Esophagus mucosa (tissue), 1 donor: ENCODE data around the gene DENND4B. TPM values are rescaled to one million over a fixed set of nuclear protein-coding genes. Genes with fewer than 3 reads are reported as not detected.
"Not testable (repeated sequence)": the region's sequence is repeated elsewhere in the genome, so short reads cannot be mapped to it uniquely, and the experiment has no call there.

ENCODE experiments used
- ATAC-seq: fragments of 200-7000 bp; cut with Tn5 transposase; one replicate; pipeline ENCODE4 v1.9.1; 2020
- total RNA-seq: library from RNA; stranded (reverse); gene quantifications from one replicate; pipeline ENCODE4 v1.2.4, GENCODE V29; 2023
- donor health status: DM: yes; HTN: yes; CAD: no.

The DENND4B gene
- total RNA-seq, 1 donor from 2014 or later, result 12.1 TPM

- ATAC-seq, result peak; percentile 56
Observed at GRCh38 chr1:153922076-153922971, 24.2 kb downstream of the DENND4B start.

- ATAC-seq, result no peak
Observed at GRCh38 chr1:153921803-153922075, 24.8 kb downstream of the DENND4B start.

- ATAC-seq, result no peak
Observed at GRCh38 chr1:153921080-153921802, 25.3 kb downstream of the DENND4B start.

GRCh38 chr1:153919876-153920852 is 26.4 kb downstream of the DENND4B start:
- no peak for ATAC-seq

- ATAC-seq, result no peak
Observed at GRCh38 chr1:153916297-153916696, 30.2 kb downstream of the DENND4B start.

GRCh38 chr1:153912349-153912748 is 34.2 kb downstream of the DENND4B start:
- ATAC-seq, result no peak

- ATAC-seq, result not testable (repeated sequence)
Observed at GRCh38 chr1:153910560-153910959, 36.0 kb downstream of the DENND4B start.

- ATAC-seq, result no peak
Observed at GRCh38 chr1:153908071-153908470, 38.4 kb downstream of the DENND4B start.

- ATAC-seq, result no peak
Observed at GRCh38 chr1:153907134-153907533, 39.4 kb downstream of the DENND4B start.

GRCh38 chr1:153906396-153906795 is 40.1 kb downstream of the DENND4B start:
- ATAC-seq, result no peak

GRCh38 chr1:153905908-153906307 is 40.6 kb downstream of the DENND4B start:
- ATAC-seq, result not testable (repeated sequence)

GRCh38 chr1:153903841-153904455 is 42.6 kb downstream of the DENND4B start:
- no peak for ATAC-seq

GRCh38 chr1:153899509-153899908 is 47.0 kb downstream of the DENND4B start:
- no peak for ATAC-seq

GRCh38 chr1:153895866-153896265 is 50.7 kb downstream of the DENND4B start:
- not testable (repeated sequence) for ATAC-seq

- ATAC-seq, result not testable (repeated sequence)
Observed at GRCh38 chr1:153891042-153891441, 55.5 kb downstream of the DENND4B start.

- ATAC-seq, result no peak
Observed at GRCh38 chr1:153888533-153888932, 58.0 kb downstream of the DENND4B start.

- ATAC-seq, result no peak
Observed at GRCh38 chr1:153886127-153886526, 60.4 kb downstream of the DENND4B start.

- no peak for ATAC-seq
Observed at GRCh38 chr1:153883223-153883622, 63.3 kb downstream of the DENND4B start.

- ATAC-seq, result no peak
Observed at GRCh38 chr1:153882296-153882912, 64.1 kb downstream of the DENND4B start.

GRCh38 chr1:153881751-153882150 is 64.8 kb downstream of the DENND4B start:
- ATAC-seq, result no peak

- peak; percentile 92 for ATAC-seq
Observed at GRCh38 chr1:153880962-153881361, 65.6 kb downstream of the DENND4B start.

GRCh38 chr1:153880024-153880423 is 66.5 kb downstream of the DENND4B start:
- ATAC-seq, result no peak
